Stromal cell of bone marrow (primary cell): ENCODE results near the gene CDH18.

ENCODE experiments used
- DNase-seq: peaks from one replicate; pipeline ENCODE4 v3.0.0-alpha.2; 2012; ENCODE audit warnings: low read depth

Gene CDH18

GRCh38 chr5:19584131-19584530 is 403.9 kb downstream of the CDH18 start:
- DNase-seq: no peak

GRCh38 chr5:19577882-19578281 is 410.1 kb downstream of the CDH18 start:
- no peak for DNase-seq

- DNase-seq: no peak
These were observed 420.0 kb downstream of the CDH18 start for GRCh38 chr5:19568004-19568403.

GRCh38 chr5:19565466-19565865 is 422.5 kb downstream of the CDH18 start:
- no peak for DNase-seq

GRCh38 chr5:19564036-19564435 is 424.0 kb downstream of the CDH18 start:
- DNase-seq: no peak

GRCh38 chr5:19555876-19556275 is 432.1 kb downstream of the CDH18 start:
- DNase-seq: no peak

GRCh38 chr5:19555436-19555835 is 432.6 kb downstream of the CDH18 start:
- DNase-seq: no peak

- DNase-seq: no peak
These were observed 433.5 kb downstream of the CDH18 start for GRCh38 chr5:19554524-19554923.

GRCh38 chr5:19547640-19548039 is 440.4 kb downstream of the CDH18 start:
- DNase-seq: peak; percentile 79

- no peak for DNase-seq
These were observed 441.5 kb downstream of the CDH18 start for GRCh38 chr5:19546521-19546920.

GRCh38 chr5:19538607-19539006 is 449.4 kb downstream of the CDH18 start:
- no peak for DNase-seq

- no peak for DNase-seq
These were observed 451.6 kb downstream of the CDH18 start for GRCh38 chr5:19536387-19536786.

GRCh38 chr5:19534751-19535150 is 453.2 kb downstream of the CDH18 start:
- no peak for DNase-seq

GRCh38 chr5:19532936-19533335 is 455.1 kb downstream of the CDH18 start:
- DNase-seq: no peak

- no peak for DNase-seq
These were observed 456.5 kb downstream of the CDH18 start for GRCh38 chr5:19531374-19531952.

GRCh38 chr5:19519448-19519847 is 468.6 kb downstream of the CDH18 start:
- no peak for DNase-seq

GRCh38 chr5:19498852-19499251 is 489.1 kb downstream of the CDH18 start:
- no peak for DNase-seq

GRCh38 chr5:19497229-19497815 is 490.7 kb downstream of the CDH18 start:
- DNase-seq: no peak

GRCh38 chr5:19496056-19496455 is 491.9 kb downstream of the CDH18 start:
- no peak for DNase-seq

- peak; percentile 24 for DNase-seq
These were observed 495.1 kb downstream of the CDH18 start for GRCh38 chr5:19492861-19493260.

- DNase-seq: no peak
These were observed 499.2 kb downstream of the CDH18 start for GRCh38 chr5:19488786-19489185.

- no peak for DNase-seq
These were observed 500.5 kb downstream of the CDH18 start for GRCh38 chr5:19487480-19487879.

GRCh38 chr5:19479562-19479961 is 508.4 kb downstream of the CDH18 start:
- no peak for DNase-seq

- DNase-seq: no peak
These were observed 526.0 kb downstream of the CDH18 start for GRCh38 chr5:19462019-19462418.
